GM18511 (cell line): ENCODE measurements around the gene SFPQ.
A peak's percentile ranks its signal among the peaks of the same experiment; 100 is the strongest.
"Not testable (repeated sequence)": the region's sequence is repeated elsewhere in the genome, so short reads cannot be mapped to it uniquely, and the experiment has no call there.

Experiments used
- ATAC-seq: cut with Tn5 transposase; IDR thresholded peaks from one replicate; pipeline ENCODE4 v1.9.1; 2021; ENCODE audit warnings: mild to moderate bottlenecking, moderate library complexity; ENCODE audit not compliant: unreplicated experiment

Gene SFPQ

GRCh38 chr1:35192853-35193664 is at the start of gene SFPQ:
Gene SFPQ, minus strand, starts transcription at chr1:35193145. Its CDS starts 96 bp downstream, at chr1:35193049.
- ATAC-seq: peak; percentile 94

- ATAC-seq: not testable (repeated sequence)
These were observed 43.8 kb upstream of the SFPQ start for GRCh38 chr1:35236772-35237171.

- ATAC-seq: no peak
These were observed 38.3 kb upstream of the SFPQ start for GRCh38 chr1:35231287-35231686.

DNA sequence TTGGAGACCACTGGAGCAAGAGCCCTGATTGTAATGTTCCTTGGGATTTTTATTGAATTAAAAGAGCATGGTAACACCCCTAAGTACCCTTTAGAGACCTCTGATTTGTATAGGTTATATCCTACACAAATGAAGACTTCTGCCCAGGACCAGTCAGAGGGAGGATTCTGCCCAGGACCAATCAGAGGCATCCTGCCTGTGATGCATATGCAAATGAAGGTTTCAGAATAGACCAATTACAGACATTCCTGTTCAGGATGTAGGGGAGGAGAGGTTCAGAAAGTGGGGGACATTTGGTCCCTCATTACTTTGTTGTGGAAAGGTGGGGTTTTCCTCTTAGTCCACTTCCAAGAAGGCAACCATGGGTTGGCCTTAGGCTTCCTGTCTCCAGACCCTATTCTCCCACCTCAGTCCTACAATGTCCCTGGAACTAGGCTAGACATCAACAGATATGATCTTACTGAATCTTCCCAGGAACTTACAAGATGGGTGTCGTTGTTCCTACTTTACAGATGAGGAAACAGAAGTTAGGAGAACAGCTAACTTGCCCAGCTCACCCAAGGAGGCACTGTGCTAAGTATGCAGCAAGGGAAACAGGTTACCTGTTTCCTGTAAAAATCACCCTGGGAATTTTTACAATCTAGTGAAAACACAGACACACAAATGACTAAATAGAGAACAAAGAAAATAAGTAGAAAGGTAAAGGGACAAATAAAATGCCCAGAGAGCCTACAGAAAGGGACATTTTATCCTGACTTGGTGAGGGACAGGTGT is 36.8 kb upstream of the SFPQ start:
- no peak for ATAC-seq

DNA sequence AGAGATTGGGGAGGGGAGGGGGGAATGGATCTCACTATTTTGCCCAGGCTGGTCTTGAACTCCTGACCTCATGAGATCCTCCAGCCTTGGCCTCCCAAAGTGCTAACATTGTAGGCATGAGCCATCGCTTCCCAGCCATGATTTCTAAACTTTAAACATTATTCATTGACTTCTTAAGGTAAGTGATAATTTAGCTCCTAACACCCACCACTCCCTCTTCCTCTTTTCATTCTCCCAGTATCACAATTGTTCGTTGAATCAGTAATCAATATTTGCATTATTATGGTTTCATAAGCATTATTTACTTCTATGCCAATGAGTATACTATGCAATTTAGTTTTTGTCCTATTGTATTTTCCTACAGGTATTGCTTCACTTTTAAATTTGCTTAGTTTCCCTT is 33.6 kb upstream of the SFPQ start:
- no peak for ATAC-seq

- no peak for ATAC-seq
These were observed 30.2 kb upstream of the SFPQ start for GRCh38 chr1:35223084-35223630.

DNA sequence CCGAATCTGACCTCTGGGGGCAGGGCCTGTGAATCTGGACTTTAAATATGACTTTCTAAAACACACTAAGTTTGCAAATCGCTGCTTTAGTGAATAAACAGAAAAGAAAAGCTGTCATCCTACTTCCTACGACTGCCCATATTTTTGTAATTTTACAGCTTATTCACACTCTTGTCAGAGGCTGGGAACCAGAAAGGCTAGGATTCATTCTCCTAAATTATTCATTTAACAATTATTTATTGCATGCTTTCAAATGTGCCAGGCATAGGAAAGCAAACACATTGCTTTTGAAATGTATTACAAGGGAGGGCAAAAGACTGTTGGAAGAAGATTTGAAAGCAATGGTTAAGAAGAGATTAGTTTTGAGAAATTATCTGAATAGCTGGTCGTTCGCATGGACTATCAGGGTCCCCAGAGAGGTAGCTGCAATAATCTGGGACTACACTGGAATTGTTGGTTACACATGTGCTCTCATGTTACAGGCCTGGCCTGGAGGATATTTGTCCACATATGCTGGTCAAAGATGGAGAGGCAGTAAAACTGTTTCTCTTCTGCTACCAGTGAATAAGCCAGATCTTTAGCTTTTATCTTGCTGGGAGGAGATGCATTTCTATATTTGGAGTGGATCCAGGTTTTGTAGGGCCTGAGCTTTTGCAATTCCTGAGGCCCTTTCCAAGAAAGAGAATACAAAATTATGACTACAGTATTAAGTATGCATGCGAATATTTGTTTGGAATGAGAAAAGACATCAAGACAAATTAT is 29.6 kb upstream of the SFPQ start:
- ATAC-seq: no peak

GRCh38 chr1:35220976-35221375 is 28.0 kb upstream of the SFPQ start:
- no peak for ATAC-seq

GRCh38 chr1:35215346-35215745 is 22.4 kb upstream of the SFPQ start:
- no peak for ATAC-seq

GRCh38 chr1:35211120-35211414 is 18.1 kb upstream of the SFPQ start:
- no peak for ATAC-seq

- ATAC-seq: no peak
These were observed 17.6 kb upstream of the SFPQ start for GRCh38 chr1:35210321-35211119.

DNA sequence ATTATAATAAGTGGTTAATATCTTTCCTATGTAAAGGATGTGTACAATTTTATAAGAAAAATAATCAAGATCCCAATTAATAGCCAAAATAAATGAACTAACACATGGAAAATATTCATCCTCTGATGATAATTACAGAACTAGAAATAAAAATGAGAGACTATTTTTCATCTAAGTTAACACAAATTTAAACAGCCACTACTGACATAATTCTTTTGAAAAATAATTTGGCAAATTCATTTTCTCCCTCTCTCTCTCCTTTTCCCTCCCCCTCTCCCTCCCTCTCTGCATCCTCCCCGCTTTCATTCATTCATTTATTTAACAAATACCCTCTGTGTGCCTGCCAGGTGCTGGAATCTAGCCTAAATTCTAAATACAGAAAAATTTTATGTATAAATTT is 10.3 kb upstream of the SFPQ start:
- ATAC-seq: no peak

DNA sequence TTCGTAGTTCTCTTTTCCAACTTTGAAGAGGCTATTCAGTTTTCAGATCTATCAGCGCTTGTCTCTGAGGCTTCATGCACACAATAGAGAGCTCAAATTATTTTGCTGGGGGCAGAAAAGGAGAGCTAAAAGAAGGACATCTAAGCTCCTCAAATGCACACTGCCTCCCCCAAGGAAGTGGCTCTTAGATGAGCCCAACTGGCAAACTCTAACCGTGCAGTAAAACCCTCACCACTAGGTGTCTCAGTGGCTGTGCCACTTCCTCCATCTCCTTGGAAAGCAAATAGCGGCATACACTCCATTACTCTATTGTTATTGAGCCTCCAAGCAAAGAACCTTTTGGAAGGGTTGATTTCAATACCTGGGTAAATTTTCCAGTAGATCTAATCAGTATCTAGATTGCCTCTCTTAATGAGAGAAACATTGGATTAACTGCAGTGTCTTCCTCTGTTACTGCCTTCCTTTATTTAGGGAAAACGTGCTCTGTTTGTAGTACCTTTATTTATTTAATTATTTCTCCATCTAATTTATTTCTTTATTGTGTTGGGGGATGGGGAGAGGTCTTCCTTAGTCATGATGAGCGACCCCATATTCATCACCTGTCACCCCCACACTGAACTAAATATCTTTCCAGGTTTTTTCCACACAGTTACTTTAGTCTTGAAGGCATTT is 9.2 kb upstream of the SFPQ start:
- ATAC-seq: peak; percentile 63

DNA sequence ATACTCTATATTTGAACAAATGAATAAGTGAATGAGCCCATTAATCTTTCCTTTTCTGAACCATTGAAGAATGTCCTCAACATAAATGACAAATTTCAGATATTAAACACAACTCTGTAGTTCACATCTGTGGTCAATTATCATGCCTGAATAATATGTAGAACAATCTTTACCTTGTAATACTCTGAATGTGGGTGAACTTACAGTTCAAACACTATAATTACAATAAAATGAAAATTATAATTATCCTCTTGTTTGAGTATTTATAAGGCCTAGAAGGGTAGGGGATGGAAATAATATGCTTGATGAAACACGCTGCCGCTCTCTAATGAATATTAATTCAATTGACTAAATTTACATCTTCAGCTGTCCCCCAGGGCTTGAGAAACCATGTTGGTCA is 8.7 kb upstream of the SFPQ start:
- ATAC-seq: no peak

DNA sequence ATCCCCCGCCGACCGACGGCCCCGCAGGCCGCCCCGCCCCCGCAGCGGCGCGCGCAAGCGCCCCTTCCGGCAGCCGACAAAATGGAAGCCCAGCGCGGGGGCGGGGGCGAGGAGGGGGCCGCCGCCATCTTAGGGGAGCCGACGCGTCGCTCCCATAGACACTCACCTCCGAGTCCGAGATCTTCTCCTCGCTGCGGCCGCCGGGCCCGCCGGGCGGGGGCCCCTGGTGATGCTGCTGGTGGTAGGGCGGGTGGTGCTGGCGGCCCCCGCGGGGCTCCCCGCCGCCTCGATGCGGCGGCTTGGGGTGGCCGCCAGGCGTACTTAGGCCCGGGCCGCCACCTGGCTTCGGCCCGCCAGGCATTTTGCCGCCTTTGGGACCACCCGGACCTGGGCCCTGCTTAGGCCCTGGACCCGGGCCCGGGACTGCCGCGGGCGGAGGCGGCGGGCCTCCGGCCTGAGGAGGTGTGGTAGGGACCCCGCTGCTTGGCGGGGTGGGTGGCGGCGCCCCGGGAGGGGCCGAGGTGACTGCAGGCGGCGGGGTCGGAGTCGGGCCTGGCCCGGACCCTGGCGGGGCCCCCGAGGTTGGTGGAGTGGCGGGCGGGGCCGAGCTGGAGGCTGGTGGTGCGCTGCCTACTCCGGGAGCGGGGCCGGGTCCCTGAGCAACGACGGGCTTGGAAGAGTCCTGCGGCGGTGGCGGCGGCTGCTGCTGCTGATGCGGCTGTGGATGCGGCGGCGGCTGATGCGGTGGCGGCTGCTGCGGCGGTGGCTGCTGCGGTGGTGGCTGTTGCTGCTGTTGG is 691 bp downstream of the SFPQ start:
- ATAC-seq: peak; percentile 34

DNA sequence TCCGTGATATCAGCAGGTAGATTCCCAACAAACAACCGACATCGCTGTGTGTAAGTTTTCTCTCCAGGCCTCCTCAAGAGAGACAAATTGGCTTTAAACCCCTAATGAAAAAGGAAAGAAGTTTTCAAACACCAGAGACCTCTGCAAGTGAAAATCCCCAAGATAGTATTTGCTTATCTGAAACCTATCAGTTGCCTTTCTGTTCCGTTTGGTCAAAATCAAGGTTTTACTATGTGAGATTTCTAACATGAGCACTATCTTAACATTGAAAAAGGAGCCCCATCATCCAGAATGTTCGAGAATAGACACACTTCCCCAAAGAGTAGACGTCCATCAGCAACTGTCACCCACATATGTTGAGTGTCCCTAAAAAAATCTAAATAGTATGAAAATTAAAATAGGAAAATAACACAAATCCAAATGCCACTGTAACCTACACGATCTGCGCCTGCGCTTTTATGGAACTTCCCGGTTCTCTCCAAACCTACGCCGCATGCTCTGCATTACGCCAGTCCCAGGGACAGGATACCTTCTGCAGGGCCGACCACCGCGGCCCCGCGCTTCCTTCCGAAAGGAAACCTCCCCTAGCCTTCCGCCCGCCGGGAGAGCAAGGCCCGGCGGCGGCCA is 1.4 kb downstream of the SFPQ start:
- no peak for ATAC-seq

DNA sequence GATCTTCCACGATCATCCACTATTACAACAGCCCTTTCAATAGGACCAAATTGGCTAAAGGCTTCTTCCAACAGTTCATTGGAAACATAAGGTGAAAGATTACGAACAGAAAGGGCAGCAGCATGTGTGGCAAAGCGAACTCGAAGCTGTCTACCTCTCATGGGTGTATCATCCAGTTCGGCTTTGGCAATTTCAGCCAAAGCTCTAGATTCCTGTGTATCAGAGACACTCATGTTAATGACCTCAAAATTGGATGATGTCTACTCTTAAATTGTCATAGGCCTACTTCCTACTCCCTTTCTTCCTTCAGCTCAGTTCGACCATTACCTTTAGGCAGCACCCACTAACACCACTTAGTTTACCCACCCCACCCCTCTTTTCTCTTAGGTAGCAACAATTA is 2.2 kb downstream of the SFPQ start:
- ATAC-seq: no peak

DNA sequence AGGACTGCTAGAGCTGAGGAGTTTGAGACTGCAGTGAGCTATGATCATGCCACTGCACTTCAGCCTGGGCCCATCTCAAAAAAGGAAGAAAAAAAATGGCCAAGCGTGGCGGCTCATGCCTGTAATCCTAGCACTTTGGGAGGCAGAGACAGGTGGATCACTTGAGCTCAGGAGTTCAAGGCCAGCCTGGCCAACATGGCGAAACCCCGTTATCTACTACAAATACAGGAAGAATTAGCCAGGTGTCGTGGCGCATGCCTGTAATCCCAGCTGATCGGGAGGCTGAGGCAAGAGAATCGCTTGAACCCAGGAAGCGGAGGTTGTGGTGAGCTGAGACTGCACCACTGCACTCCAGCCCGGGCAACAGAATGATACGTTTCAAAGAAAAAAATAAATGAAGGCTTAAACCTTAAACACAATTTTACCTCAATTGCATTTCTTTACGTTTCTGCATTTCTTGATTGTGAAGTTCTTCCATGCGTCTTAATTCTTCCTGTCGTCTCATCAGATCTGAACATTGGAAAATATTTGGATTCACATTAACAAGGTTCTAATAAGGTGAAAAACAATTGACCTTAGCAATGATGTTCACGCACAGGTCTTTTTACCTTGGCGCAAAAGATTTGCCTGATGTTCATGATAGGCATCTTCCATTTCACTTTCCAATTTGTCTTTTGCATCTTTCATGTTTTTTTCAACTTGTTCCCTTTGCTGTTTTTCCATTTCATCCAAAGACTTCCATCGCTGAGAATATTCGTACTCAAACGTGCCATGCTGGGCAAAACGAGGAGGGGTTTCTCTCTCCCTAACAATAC is 4.2 kb downstream of the SFPQ start:
- no peak for ATAC-seq
